Bronchial epithelial cell (primary cell): ENCODE data around the gene SKAP2. TPM values are rescaled to one million over a fixed set of nuclear protein-coding genes. Genes with fewer than 3 reads are reported as not detected.
A peak's percentile ranks its signal among the peaks of the same experiment; 100 is the strongest.

Source experiments
- DNase-seq: peaks from one replicate; pipeline ENCODE4 v3.0.0-alpha.2; 2010; ENCODE audit warnings: low read depth
- FAIRE-seq: peaks from 2 replicates; lab custom pipeline; 2011; peaks lifted over from hg19 to GRCh38; lab: Jason Lieb, UNC
- H3K27me3 ChIP-seq: 2 replicates; pipeline ENCODE4 v1.5.1; 2011; ENCODE audit warnings: low read length; ENCODE audit not compliant: control insufficient read depth, insufficient read depth
- H3K36me3 ChIP-seq: 2 replicates; pipeline ENCODE4 v1.5.1; 2011; ENCODE audit warnings: low read length; ENCODE audit not compliant: control insufficient read depth, insufficient read depth
- H3K4me3 ChIP-seq: 2 replicates; pipeline ENCODE4 v1.5.1; 2011; ENCODE audit warnings: mild to moderate bottlenecking, low read depth, low read length, control low read depth
- total RNA-seq: library from RNA; depleted of rRNA; stranded (reverse); fragments of >200 nt; gene quantifications from 2 replicates; pipeline ENCODE4 v1.2.1, GENCODE V29; 2014
- TF ChIP-seq, protein P1 (sequence below): IDR thresholded peaks from 2 replicates; pipeline ENCODE4 v1.5.1; 2011; ENCODE audit warnings: mild to moderate bottlenecking, moderate library complexity, low read length, control low read depth, inconsistent platforms; ENCODE audit not compliant: insufficient read depth, severe bottlenecking

Gene SKAP2
- total RNA-seq, 1 donor from 2014 or later: 2.1 TPM

DNA sequence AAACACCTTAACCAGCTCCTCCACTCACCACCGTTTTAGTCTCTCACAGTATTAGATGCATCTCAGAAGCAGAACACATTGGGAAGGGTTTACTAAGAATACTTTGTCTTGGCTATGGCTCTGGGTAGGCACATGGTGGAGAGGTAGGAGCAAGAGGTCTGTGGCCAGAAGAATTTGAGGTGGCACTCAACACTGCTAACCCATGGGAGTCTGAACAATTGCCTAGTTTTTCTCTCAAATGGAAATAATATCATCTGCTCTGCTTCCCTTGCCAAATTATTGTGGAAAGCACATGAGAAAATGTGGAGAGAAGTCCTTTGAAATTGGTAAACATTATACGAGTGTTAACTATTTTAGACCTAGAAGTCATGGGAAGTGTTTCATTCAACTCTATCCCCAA is 214.3 kb downstream of the SKAP2 start:
- no peak for FAIRE-seq
- H3K4me3 ChIP-seq: no peak overlapping the region

DNA sequence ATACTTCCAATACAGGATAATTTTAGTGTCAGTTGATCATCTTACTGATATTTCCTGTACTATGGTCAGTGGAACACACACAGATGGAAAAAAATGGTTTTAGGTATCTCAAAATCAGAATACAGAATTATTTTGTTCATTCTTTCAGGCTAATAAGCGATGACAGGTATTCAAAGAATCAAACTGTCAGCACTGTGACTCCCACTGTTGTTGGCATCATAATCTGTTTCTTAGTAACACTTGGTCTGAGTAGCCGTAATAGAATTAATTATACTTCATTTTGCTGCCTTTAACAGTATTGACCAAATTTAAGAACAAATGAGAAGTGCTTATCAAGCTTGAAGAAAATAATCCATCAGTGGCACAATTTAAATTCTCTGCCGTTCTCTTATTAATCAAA is 215.0 kb downstream of the SKAP2 start:
- no peak overlapping the region for H3K4me3 ChIP-seq
- TF ChIP-seq, protein P1, sequence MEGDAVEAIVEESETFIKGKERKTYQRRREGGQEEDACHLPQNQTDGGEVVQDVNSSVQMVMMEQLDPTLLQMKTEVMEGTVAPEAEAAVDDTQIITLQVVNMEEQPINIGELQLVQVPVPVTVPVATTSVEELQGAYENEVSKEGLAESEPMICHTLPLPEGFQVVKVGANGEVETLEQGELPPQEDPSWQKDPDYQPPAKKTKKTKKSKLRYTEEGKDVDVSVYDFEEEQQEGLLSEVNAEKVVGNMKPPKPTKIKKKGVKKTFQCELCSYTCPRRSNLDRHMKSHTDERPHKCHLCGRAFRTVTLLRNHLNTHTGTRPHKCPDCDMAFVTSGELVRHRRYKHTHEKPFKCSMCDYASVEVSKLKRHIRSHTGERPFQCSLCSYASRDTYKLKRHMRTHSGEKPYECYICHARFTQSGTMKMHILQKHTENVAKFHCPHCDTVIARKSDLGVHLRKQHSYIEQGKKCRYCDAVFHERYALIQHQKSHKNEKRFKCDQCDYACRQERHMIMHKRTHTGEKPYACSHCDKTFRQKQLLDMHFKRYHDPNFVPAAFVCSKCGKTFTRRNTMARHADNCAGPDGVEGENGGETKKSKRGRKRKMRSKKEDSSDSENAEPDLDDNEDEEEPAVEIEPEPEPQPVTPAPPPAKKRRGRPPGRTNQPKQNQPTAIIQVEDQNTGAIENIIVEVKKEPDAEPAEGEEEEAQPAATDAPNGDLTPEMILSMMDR: no peak
- FAIRE-seq (no peak), DNase-seq (no peak)
- H3K36me3 ChIP-seq: no peaks in the 10 kb centered on the region
- no peaks in the 10 kb centered on the region for H3K27me3 ChIP-seq

More for the DNA sequence above, 214.3 kb downstream of the SKAP2 start:
- H3K27me3 ChIP-seq: no peaks in the 10 kb centered on the region
- no peaks in the 10 kb centered on the region for H3K36me3 ChIP-seq
- DNase-seq: no peak
- TF ChIP-seq, protein P1: no peak

DNA sequence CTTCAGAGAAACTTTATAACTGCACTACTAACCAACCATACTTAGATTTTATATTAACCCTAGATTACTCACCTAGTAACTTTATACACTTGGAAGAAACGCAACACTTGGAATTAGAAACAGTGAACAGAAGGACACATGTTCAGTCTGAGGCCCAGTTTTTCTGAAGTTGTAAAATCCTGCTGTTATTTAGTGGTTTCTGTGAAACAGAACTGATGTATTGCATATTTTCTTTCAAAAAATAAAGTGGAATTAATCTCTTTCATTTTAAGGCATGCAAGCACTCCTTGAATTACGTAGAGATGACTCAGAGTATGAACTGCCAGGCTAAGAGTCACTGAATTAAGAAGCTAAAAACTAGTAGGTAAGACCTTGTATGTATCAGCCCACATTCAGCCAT is 215.8 kb downstream of the SKAP2 start:
- DNase-seq: peak; percentile 68

GRCh38 chr7:26646336-26647048 is 217.9 kb downstream of the SKAP2 start:
- Histone ChIP-seq H3K27me3 (no peaks in the 10 kb centered on the region), H3K36me3 (no peaks in the 10 kb centered on the region), H3K4me3 (no peak overlapping the region)
- FAIRE-seq (no peak), DNase-seq (no peak)
- TF ChIP-seq, protein P1: no peak

More for the DNA sequence above, 215.8 kb downstream of the SKAP2 start:
- H3K4me3 ChIP-seq: no peak overlapping the region
- H3K27me3 ChIP-seq: no peaks in the 10 kb centered on the region
- no peaks in the 10 kb centered on the region for H3K36me3 ChIP-seq
- TF ChIP-seq, protein P1: no peak
- no peak for FAIRE-seq

- FAIRE-seq (no peak), DNase-seq (no peak)
- TF ChIP-seq, protein P1: no peak
- Histone ChIP-seq H3K36me3 (no peaks in the 10 kb centered on the region), H3K4me3 (no peak overlapping the region), H3K27me3 (no peaks in the 10 kb centered on the region)
Measured at GRCh38 chr7:26645121-26645520, 219.3 kb downstream of the SKAP2 start.
